ENCODE results near the gene ARID1A. TPM values are rescaled to one million over a fixed set of nuclear protein-coding genes. Genes with fewer than 3 reads are reported as not detected.

ARID1A gene
- polyA plus RNA-seq, 3 donors = 6.6 to 84.4 (median 9.5) TPM

DNA sequence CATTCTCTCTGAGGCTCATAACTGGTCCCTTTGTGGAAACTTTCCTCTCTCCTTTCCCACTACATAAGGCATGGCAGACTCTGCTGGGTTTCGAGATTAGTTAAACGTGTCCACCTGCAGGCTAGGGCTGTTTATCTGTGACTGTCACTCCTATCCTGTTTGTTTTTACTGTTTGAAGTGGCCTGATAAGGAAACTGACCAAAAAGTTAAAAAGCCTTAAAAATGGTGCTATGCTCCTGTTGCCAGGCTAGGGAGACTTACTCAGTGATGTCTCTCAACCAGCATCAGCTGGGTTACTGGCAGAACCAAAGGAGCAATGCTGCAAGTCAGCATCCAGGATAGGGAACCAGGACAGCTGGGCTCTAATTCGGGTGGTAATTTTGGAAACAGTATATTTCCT lies 95.8 kb downstream of the ARID1A start:
- H3K27me3 ChIP-seq (ENCODE audit: control insufficient read depth in 2 of 2, insufficient read depth in 2 of 2, low read length in 2 of 2) = no peaks in the 10 kb centered on the region
- H3K4me3 Mint-ChIP-seq = no peak overlapping the region
- TF ChIP-seq CTCF (IDR thresholded peaks at IDR 0.05) = no peak
- H3K79me2 ChIP-seq (ENCODE audit: insufficient read depth, low read length) = peaks cover 21% of the 10 kb centered on the region
- no peak overlapping the region for H3K27ac Mint-ChIP-seq
- intact Hi-C loops (cut with micrococcal nuclease) = no loop called here
- WGBS (ENCODE audit: insufficient coverage) = 100% methylated on average over 2 of the region's 3 CpGs
- H4K20me1 ChIP-seq (ENCODE audit: insufficient read depth, low read length) = no peaks in the 10 kb centered on the region
- H3K27me3 Mint-ChIP-seq (ENCODE audit: low read depth in 3 of 3) = peaks cover 0 to 2% (median 0%) of the 10 kb centered on the region in 3 donors
- no peaks in the 10 kb centered on the region for H3K9me3 ChIP-seq (replicated peaks in 1 of 2; ENCODE audit: control insufficient read depth in 1 of 2, insufficient read depth in 1 of 2, low read length in 2 of 2)
- peaks cover 26% of the 10 kb centered on the region for H3K4me1 Mint-ChIP-seq
- H3K27ac ChIP-seq (ENCODE audit: low read depth in 1 of 2, low read length in 2 of 2) = no peak overlapping the region
- no peak for DNase-seq
- no peak overlapping the region for H3K9ac ChIP-seq (ENCODE audit: insufficient read depth, low read length, poor library complexity, severe bottlenecking)
- peaks cover 20 to 46% of the 10 kb centered on the region in 2 donors for H3K36me3 ChIP-seq (replicated peaks in 1 of 2; ENCODE audit: control insufficient read depth in 1 of 2, insufficient read depth in 2 of 2, low read length in 2 of 2)
- peaks cover 31 to 36% of the 10 kb centered on the region in 2 donors for H3K36me3 Mint-ChIP-seq
- no peak overlapping the region for H3K4me3 ChIP-seq (replicated peaks in 1 of 3; ENCODE audit: low read depth in 2 of 3, low read length in 3 of 3)
- peaks cover 14 to 22% of the 10 kb centered on the region in 2 donors for H3K4me1 ChIP-seq (ENCODE audit: control insufficient read depth in 1 of 2, insufficient read depth in 2 of 2, low read length in 2 of 2)
- H3K9me3 Mint-ChIP-seq = peaks cover 0 to 4% (median 0%) of the 10 kb centered on the region in 7 donors
- no peak overlapping the region for H2AFZ ChIP-seq (ENCODE audit: insufficient read depth, low read depth, low read length, poor library complexity, severe bottlenecking)
- H3K4me2 ChIP-seq (replicated peaks; ENCODE audit: extremely low read depth, low read length, poor library complexity, severe bottlenecking) = no peak overlapping the region

GRCh38 chr1:26792924-26793323 lies 97.1 kb downstream of the ARID1A start:
- H3K27me3 Mint-ChIP-seq (ENCODE audit: low read depth in 3 of 3) = no peaks in the 10 kb centered on the region
- no CpG with 5 or more reads among the region's 2 CpGs for WGBS (ENCODE audit: insufficient coverage)

More at GRCh38 chr1:26792924-26793323, 97.1 kb downstream of the ARID1A start:
- Histone ChIP-seq H3K9me3 (replicated peaks in 1 of 2; ENCODE audit: control insufficient read depth in 1 of 2, insufficient read depth in 1 of 2, low read length in 2 of 2) (no peaks in the 10 kb centered on the region), H3K27ac (ENCODE audit: low read depth in 1 of 2, low read length in 2 of 2) (no peak overlapping the region), H3K36me3 (replicated peaks in 1 of 2; ENCODE audit: control insufficient read depth in 1 of 2, insufficient read depth in 2 of 2, low read length in 2 of 2) (peaks cover 26 to 59% of the 10 kb centered on the region in 2 donors), H2AFZ (ENCODE audit: insufficient read depth, low read depth, low read length, poor library complexity, severe bottlenecking) (no peak overlapping the region), H3K4me3 (replicated peaks in 1 of 3; ENCODE audit: low read depth in 2 of 3, low read length in 3 of 3) (no peak overlapping the region), H4K20me1 (ENCODE audit: insufficient read depth, low read length) (no peaks in the 10 kb centered on the region), H3K4me2 (replicated peaks; ENCODE audit: extremely low read depth, low read length, poor library complexity, severe bottlenecking) (no peak overlapping the region), H3K9ac (ENCODE audit: insufficient read depth, low read length, poor library complexity, severe bottlenecking) (no peak overlapping the region), H3K79me2 (ENCODE audit: insufficient read depth, low read length) (peaks cover 14% of the 10 kb centered on the region), H3K4me1 (ENCODE audit: control insufficient read depth in 1 of 2, insufficient read depth in 2 of 2, low read length in 2 of 2) (peaks cover 6 to 13% of the 10 kb centered on the region in 2 donors), H3K27me3 (ENCODE audit: control insufficient read depth in 2 of 2, insufficient read depth in 2 of 2, low read length in 2 of 2) (no peaks in the 10 kb centered on the region)
- H3K4me3 Mint-ChIP-seq = no peak overlapping the region
- TF ChIP-seq CTCF (IDR thresholded peaks at IDR 0.05) = no peak
- H3K9me3 Mint-ChIP-seq = peaks cover 0 to 4% (median 0%) of the 10 kb centered on the region in 7 donors
- peaks cover 20% of the 10 kb centered on the region for H3K4me1 Mint-ChIP-seq
- no peak for DNase-seq
- peaks cover 40 to 43% of the 10 kb centered on the region in 2 donors for H3K36me3 Mint-ChIP-seq
- intact Hi-C loops (cut with micrococcal nuclease) = no loop called here
- no peak overlapping the region for H3K27ac Mint-ChIP-seq
